Coronary artery (tissue), 2 donors: ENCODE measurements around the gene SERPINA3.

Experiments
- DNase-seq: peaks from one replicate; pipeline ENCODE4 v3.0.0-alpha.2; 2017; ENCODE audit warnings: low spot score
- H3K27ac ChIP-seq, 2 donors: fragments of 200-600 bp; sonication (generic); one replicate each; pipeline ENCODE4 v1.5.1; 2016 to 2019
- H3K4me3 ChIP-seq: fragments of 200-600 bp; sonication (generic); 2 replicates; pipeline ENCODE4 v1.5.1; 2016; ENCODE audit warnings: mild to moderate bottlenecking, moderate library complexity
- CTCF ChIP-seq: fragments of 200-600 bp; sonication (generic); IDR thresholded peaks from one replicate; pipeline ENCODE4 v1.5.1; 2019; ENCODE audit warnings: antibody characterized with exemption

SERPINA3 gene

GRCh38 chr14:94654071-94654861, 42.1 kb downstream of the SERPINA3 start:
- DNase-seq, result peak; percentile 49
- Histone ChIP-seq H3K27ac (no peak overlapping the region), H3K4me3 (no peak overlapping the region)
- no peak for TF ChIP-seq CTCF

GRCh38 chr14:94655169-94655710, 43.0 kb downstream of the SERPINA3 start:
- no peak overlapping the region for H3K4me3 ChIP-seq
- H3K27ac ChIP-seq, result no peak overlapping the region
- no peak for TF ChIP-seq CTCF
- peak; percentile 9 for DNase-seq

- DNase-seq, result peak; percentile 7
- no peak for TF ChIP-seq CTCF
- Histone ChIP-seq H3K4me3 (no peak overlapping the region), H3K27ac (no peak overlapping the region)
Measured at GRCh38 chr14:94656043-94656442, 43.9 kb downstream of the SERPINA3 start.

- Histone ChIP-seq H3K4me3 (no peak overlapping the region), H3K27ac (no peak overlapping the region)
- no peak for DNase-seq
- TF ChIP-seq CTCF, result no peak
Measured at GRCh38 chr14:94659256-94659655, 47.1 kb downstream of the SERPINA3 start.

- Histone ChIP-seq H3K4me3 (no peak overlapping the region), H3K27ac (no peak overlapping the region)
- TF ChIP-seq CTCF, result no peak
- peak; percentile 12 for DNase-seq
Measured at GRCh38 chr14:94659901-94660300, 47.7 kb downstream of the SERPINA3 start.

- H3K27ac ChIP-seq, result no peak overlapping the region
- TF ChIP-seq CTCF, result no peak
- H3K4me3 ChIP-seq, result no peak overlapping the region
- peak; percentile 21 for DNase-seq
Measured at GRCh38 chr14:94660306-94660946, 48.2 kb downstream of the SERPINA3 start.
